ENCODE measurements around the gene IQCM. TPM values are rescaled to one million over a fixed set of nuclear protein-coding genes. Genes with fewer than 3 reads are reported as not detected.

IQCM gene
- polyA plus RNA-seq, 3 donors from 2014 or later = not detected

- H3K27ac Mint-ChIP-seq = no peak overlapping the region
- H3K9me3 Mint-ChIP-seq = peaks cover 0 to 34% (median 18%) of the 10 kb centered on the region in 6 donors
- H3K4me3 Mint-ChIP-seq = no peak overlapping the region
- H3K27me3 Mint-ChIP-seq (ENCODE audit: low read depth in 3 of 3) = peaks cover 0 to 2% (median 0%) of the 10 kb centered on the region in 3 donors
- no peak for DNase-seq
- no peaks in the 10 kb centered on the region for H3K36me3 Mint-ChIP-seq
- no peaks in the 10 kb centered on the region for H3K4me1 Mint-ChIP-seq
These were observed 20.4 kb downstream of the IQCM start for GRCh38 chr4:149795256-149795655.

- no peaks in the 10 kb centered on the region for H3K36me3 Mint-ChIP-seq
These were observed 21.3 kb downstream of the IQCM start for GRCh38 chr4:149794352-149794751.

DNA sequence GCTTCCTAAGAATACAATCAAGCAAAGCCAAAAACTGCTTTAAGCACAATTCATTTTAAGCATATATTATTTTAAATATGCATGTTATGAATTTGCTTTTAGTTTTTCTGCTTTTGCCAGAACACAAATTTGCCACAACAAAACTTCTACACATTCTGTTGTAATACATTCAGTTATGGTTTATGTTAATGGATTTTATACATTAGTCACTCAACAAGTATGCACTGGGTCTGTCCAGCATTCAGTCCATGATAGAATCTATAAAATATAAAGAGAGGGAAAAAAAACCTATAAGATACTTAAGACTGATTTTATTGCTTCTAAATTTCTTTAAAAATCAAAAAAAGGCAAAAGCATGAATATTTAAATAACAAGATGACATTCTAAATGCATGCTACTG lies 22.2 kb downstream of the IQCM start:
- Mint-ChIP-seq H3K4me3 (no peak overlapping the region), H3K36me3 (no peaks in the 10 kb centered on the region), H3K27me3 (ENCODE audit: low read depth in 3 of 3) (peaks cover 0 to 4% (median 0%) of the 10 kb centered on the region in 3 donors), H3K27ac (no peak overlapping the region), H3K9me3 (peaks cover 3 to 38% (median 21%) of the 10 kb centered on the region in 6 donors), H3K4me1 (no peaks in the 10 kb centered on the region)
- DNase-seq = no peak

More at GRCh38 chr4:149794352-149794751, 21.3 kb downstream of the IQCM start:
- no peak for DNase-seq
- Mint-ChIP-seq H3K4me1 (no peaks in the 10 kb centered on the region), H3K4me3 (no peak overlapping the region), H3K27me3 (ENCODE audit: low read depth in 3 of 3) (peaks cover 0 to 4% (median 0%) of the 10 kb centered on the region in 3 donors), H3K9me3 (peaks cover 3 to 41% (median 20%) of the 10 kb centered on the region in 6 donors), H3K27ac (no peak overlapping the region)

GRCh38 chr4:149791851-149792250 lies 23.8 kb downstream of the IQCM start:
- no peaks in the 10 kb centered on the region for H3K36me3 Mint-ChIP-seq
- no peaks in the 10 kb centered on the region for H3K4me1 Mint-ChIP-seq
- peaks cover 3 to 24% (median 12%) of the 10 kb centered on the region in 6 donors for H3K9me3 Mint-ChIP-seq
- no peak for DNase-seq
- peaks cover 0 to 4% (median 0%) of the 10 kb centered on the region in 3 donors for H3K27me3 Mint-ChIP-seq (ENCODE audit: low read depth in 3 of 3)
- H3K27ac Mint-ChIP-seq = no peak overlapping the region
- H3K4me3 Mint-ChIP-seq = no peak overlapping the region

DNA sequence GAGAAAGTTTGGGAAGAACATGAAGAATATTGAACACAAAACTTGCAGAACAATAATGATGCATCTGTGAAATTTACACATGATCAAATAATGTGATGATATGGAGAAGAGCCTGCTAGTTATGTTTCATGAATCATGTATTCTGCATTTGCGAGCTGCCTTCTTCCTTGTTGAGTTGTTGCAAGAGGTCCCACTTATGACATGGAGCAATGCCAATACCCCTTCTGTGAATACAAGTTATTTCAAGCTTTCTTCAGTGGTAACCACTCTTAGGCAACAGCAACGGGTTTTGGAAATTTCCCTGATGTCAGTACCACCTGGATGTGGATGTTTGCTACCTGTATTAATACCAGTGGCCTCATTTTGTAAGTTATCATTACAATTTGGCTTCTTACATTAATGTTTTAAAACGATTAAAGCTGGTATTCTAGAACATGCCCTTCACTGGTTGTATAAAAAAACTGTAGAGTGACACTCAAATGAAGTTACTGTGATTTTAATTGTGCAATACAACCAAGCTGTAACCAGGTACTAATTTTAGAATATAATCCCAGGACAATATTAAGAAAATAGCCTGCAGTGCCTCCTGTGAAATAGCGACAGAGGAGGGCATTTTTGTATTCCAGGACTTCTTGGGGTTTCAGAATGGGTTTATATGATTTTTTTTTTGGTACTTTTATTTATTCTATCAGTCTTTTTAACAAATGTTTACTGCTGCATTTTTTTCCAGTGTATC lies 25.3 kb downstream of the IQCM start:
- Mint-ChIP-seq H3K4me1 (no peaks in the 10 kb centered on the region), H3K9me3 (peaks cover 8 to 28% (median 14%) of the 10 kb centered on the region in 6 donors), H3K27me3 (ENCODE audit: low read depth in 3 of 3) (peaks cover 0 to 4% (median 0%) of the 10 kb centered on the region in 3 donors)

DNA sequence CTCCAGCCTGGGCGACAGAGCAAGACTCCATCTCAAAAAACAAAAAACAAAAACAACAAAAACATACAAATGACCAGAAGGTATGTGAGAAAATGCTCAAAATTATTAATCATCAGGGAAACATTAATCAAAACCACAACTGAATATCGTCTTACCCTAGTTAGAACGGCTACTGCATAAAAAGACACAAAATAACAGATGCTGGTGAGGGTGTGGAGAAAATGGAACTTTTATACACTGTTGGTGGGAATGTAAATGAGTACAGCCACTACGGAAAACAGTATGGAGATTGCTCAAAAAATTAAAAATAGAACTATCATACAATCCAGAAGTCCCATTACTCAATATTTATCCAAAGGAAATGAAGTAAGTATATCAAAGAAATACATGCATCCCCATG lies 27.3 kb downstream of the IQCM start:
- Mint-ChIP-seq H3K27ac (no peak overlapping the region), H3K9me3 (peaks cover 9 to 24% (median 14%) of the 10 kb centered on the region in 6 donors), H3K4me1 (no peaks in the 10 kb centered on the region)

More for the DNA sequence above, 25.3 kb downstream of the IQCM start:
- Mint-ChIP-seq H3K4me3 (no peak overlapping the region), H3K27ac (no peak overlapping the region), H3K36me3 (no peaks in the 10 kb centered on the region)
- no peak for DNase-seq

DNA sequence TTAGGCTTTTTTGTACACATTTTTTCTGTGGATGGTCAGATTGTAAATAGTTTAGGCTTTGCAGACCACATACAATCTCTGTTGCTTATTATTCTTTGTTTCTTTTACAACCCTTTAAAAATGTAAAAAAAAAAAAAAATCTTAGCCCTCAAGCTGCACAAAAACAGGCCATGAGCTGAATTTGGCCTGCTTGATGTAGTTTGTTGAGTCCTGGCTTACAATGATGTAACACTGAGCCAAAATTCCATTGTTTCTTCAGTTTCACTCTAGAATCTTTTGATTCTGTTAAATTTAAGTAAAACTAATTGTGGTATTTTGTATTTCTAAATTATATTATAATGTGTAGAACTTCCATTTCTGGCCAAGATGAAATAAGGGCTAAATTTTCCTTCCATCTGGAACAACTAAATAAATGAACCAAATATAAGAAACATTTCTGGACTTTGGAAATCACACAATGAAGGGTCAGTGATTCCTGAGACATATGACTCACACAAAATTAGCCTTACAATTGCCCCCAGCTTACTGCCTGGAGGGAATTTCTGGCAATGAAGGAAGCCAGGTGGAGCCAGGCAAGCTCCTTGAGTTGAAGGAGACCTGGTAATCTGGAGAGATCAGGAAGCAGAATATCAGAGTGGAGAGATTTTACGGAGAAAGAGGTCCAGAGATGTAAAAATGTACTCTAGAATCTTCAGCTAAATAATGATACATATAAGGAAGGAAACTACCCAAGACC lies 29.8 kb downstream of the IQCM start:
- peaks cover 0 to 2% (median 0%) of the 10 kb centered on the region in 3 donors for H3K27me3 Mint-ChIP-seq (ENCODE audit: low read depth in 3 of 3)

More for the DNA sequence above, 27.3 kb downstream of the IQCM start:
- Mint-ChIP-seq H3K27me3 (ENCODE audit: low read depth in 3 of 3) (peaks cover 0 to 2% (median 0%) of the 10 kb centered on the region in 3 donors), H3K36me3 (no peaks in the 10 kb centered on the region), H3K4me3 (no peak overlapping the region)
- no peak for DNase-seq

GRCh38 chr4:149784018-149784417 lies 31.6 kb downstream of the IQCM start:
- Mint-ChIP-seq H3K36me3 (no peaks in the 10 kb centered on the region), H3K4me3 (no peak overlapping the region), H3K27ac (no peak overlapping the region), H3K9me3 (peaks cover 7 to 22% (median 11%) of the 10 kb centered on the region in 6 donors), H3K4me1 (no peaks in the 10 kb centered on the region), H3K27me3 (ENCODE audit: low read depth in 3 of 3) (no peaks in the 10 kb centered on the region)
- DNase-seq = no peak

More for the DNA sequence above, 29.8 kb downstream of the IQCM start:
- Mint-ChIP-seq H3K4me3 (no peak overlapping the region), H3K36me3 (no peaks in the 10 kb centered on the region), H3K4me1 (no peaks in the 10 kb centered on the region), H3K27ac (no peak overlapping the region), H3K9me3 (peaks cover 11 to 22% (median 13%) of the 10 kb centered on the region in 6 donors)
- DNase-seq = no peak

DNA sequence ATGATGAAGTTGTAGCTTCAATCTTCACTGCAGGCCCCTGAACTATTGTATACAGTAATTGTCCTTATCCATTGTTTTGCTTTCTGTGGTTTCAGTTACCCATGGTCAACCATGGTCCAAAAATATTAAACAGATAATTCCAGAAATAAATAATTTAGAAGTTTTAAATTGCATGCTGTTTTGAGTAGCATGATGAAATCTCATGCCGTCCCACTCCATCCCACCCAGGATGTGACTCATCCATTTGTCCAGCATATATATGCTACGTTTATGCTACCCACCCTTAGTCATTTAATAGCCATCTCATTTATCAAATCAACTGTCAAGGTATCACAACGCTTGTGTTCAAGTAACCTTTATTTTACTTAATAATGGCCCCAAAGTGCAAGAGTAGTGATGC lies 34.5 kb downstream of the IQCM start:
- no peaks in the 10 kb centered on the region for H3K27me3 Mint-ChIP-seq (ENCODE audit: low read depth in 3 of 3)
- peaks cover 4 to 15% (median 9%) of the 10 kb centered on the region in 6 donors for H3K9me3 Mint-ChIP-seq
- no peak overlapping the region for H3K4me3 Mint-ChIP-seq
- H3K4me1 Mint-ChIP-seq = no peaks in the 10 kb centered on the region
- no peak for DNase-seq
- H3K36me3 Mint-ChIP-seq = no peaks in the 10 kb centered on the region
- H3K27ac Mint-ChIP-seq = no peak overlapping the region

DNA sequence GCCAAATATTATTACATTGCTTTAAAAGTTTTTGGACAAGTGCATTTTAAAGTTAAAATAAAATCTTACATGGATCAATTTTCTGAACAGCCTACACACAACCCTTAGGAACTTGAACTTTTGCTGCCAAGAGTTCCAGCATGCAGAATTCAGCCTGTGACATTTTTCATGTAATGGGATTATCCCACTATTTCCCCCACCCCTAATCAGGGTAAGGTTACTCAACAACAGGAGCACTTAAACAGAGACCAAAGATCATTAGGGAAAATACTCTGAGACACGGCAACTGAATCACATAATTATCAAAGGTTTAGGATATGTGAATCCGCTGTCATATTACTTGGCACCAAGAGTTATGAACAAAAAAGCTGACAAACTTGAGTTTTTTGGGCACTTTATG lies 47.2 kb downstream of the IQCM start:
- Mint-ChIP-seq H3K36me3 (no peaks in the 10 kb centered on the region), H3K27ac (no peak overlapping the region), H3K4me3 (no peak overlapping the region), H3K9me3 (peaks cover 0 to 29% (median 6%) of the 10 kb centered on the region in 6 donors), H3K27me3 (ENCODE audit: low read depth in 3 of 3) (peaks cover 0 to 2% (median 0%) of the 10 kb centered on the region in 3 donors), H3K4me1 (no peaks in the 10 kb centered on the region)
- no peak for DNase-seq

DNA sequence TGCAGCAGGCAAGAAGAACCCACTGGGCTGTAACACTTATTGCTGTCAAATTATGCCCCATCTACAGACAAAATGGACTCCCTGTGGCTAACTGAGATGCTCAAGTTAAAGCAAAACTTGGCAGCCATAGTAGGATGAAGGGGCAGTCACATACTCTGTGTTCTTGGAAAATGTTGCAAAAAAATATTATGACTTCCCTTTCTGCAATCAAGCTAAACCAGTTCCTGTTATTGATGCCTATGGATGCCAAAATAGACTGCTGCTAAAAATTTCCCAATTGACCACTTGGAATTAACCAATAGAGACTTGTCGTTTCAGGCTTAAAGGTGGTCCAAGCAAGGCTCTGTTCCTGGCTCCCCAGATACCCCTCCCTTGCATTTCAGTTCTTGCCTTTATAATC lies 49.5 kb downstream of the IQCM start:
- Mint-ChIP-seq H3K9me3 (peaks cover 3 to 29% (median 5%) of the 10 kb centered on the region in 6 donors), H3K4me1 (no peaks in the 10 kb centered on the region), H3K27me3 (ENCODE audit: low read depth in 3 of 3) (peaks cover 0 to 5% (median 0%) of the 10 kb centered on the region in 3 donors), H3K4me3 (no peak overlapping the region), H3K27ac (no peak overlapping the region), H3K36me3 (no peaks in the 10 kb centered on the region)
- DNase-seq = no peak

- H3K4me1 Mint-ChIP-seq = no peaks in the 10 kb centered on the region
These were observed 50.0 kb downstream of the IQCM start for GRCh38 chr4:149765630-149766029.

GRCh38 chr4:149755969-149756368 lies 59.7 kb downstream of the IQCM start:
- no peak overlapping the region for H3K27ac Mint-ChIP-seq
- peaks cover 2 to 12% (median 7%) of the 10 kb centered on the region in 6 donors for H3K9me3 Mint-ChIP-seq
- no peak for DNase-seq
- H3K4me3 Mint-ChIP-seq = no peak overlapping the region
- H3K4me1 Mint-ChIP-seq = no peaks in the 10 kb centered on the region
- H3K36me3 Mint-ChIP-seq = peaks cover 0 to 5% (median 0%) of the 10 kb centered on the region in 3 donors
- no peaks in the 10 kb centered on the region for H3K27me3 Mint-ChIP-seq (ENCODE audit: low read depth in 3 of 3)

More at GRCh38 chr4:149765630-149766029, 50.0 kb downstream of the IQCM start:
- Mint-ChIP-seq H3K9me3 (peaks cover 3 to 29% (median 5%) of the 10 kb centered on the region in 6 donors), H3K4me3 (no peak overlapping the region), H3K27ac (no peak overlapping the region), H3K36me3 (no peaks in the 10 kb centered on the region), H3K27me3 (ENCODE audit: low read depth in 3 of 3) (peaks cover 0 to 5% (median 0%) of the 10 kb centered on the region in 3 donors)
- no peak for DNase-seq

- H3K27ac Mint-ChIP-seq = no peak overlapping the region
These were observed 61.1 kb downstream of the IQCM start for GRCh38 chr4:149754526-149754925.

More at GRCh38 chr4:149754526-149754925, 61.1 kb downstream of the IQCM start:
- peaks cover 0 to 5% (median 0%) of the 10 kb centered on the region in 3 donors for H3K36me3 Mint-ChIP-seq
- H3K4me1 Mint-ChIP-seq = no peaks in the 10 kb centered on the region
- DNase-seq = no peak
- H3K9me3 Mint-ChIP-seq = peaks cover 2 to 12% (median 6%) of the 10 kb centered on the region in 6 donors
- H3K27me3 Mint-ChIP-seq (ENCODE audit: low read depth in 3 of 3) = no peaks in the 10 kb centered on the region
- no peak overlapping the region for H3K4me3 Mint-ChIP-seq
